Liver (tissue), 9 donors: ENCODE data around the gene TIAM2. TPM values are rescaled to one million over a fixed set of nuclear protein-coding genes. Genes with fewer than 3 reads are reported as not detected.

Experiments used
- DNase-seq: peaks from one replicate; pipeline ENCODE4 v3.0.0-alpha.2; 2017; ENCODE audit warnings: low spot score
- H3K27ac ChIP-seq, 2 donors: one replicate each; pipeline ENCODE4 v1.7.0; 2013; ENCODE audit warnings: inconsistent platforms in 2 of 2, low read length in 2 of 2, control low read depth in 1 of 2, low read depth in 1 of 2, mild to moderate bottlenecking in 1 of 2
- H3K27me3 ChIP-seq, 4 donors: one replicate each; pipeline versions ENCODE4 v1.6.1 to v1.7.0; 2013; ENCODE audit warnings: low read length in 3 of 4, inconsistent platforms in 1 of 4, mild to moderate bottlenecking in 1 of 4, moderate library complexity in 1 of 4; ENCODE audit not compliant: control insufficient read depth in 4 of 4, insufficient read depth in 4 of 4
- H3K36me3 ChIP-seq, 4 donors: one replicate each; pipeline versions ENCODE4 v1.6.1 to v1.7.0; 2013; ENCODE audit warnings: low read length in 3 of 4, mild to moderate bottlenecking in 3 of 4, low read depth in 1 of 4, moderate library complexity in 1 of 4; ENCODE audit not compliant: control insufficient read depth in 4 of 4, insufficient read depth in 3 of 4
- H3K4me1 ChIP-seq, 4 donors: one replicate each; pipeline versions ENCODE4 v1.6.1 to v1.7.0; 2013; ENCODE audit warnings: low read length in 3 of 4, mild to moderate bottlenecking in 3 of 4, moderate library complexity in 1 of 4; ENCODE audit not compliant: control insufficient read depth in 4 of 4, insufficient read depth in 4 of 4
- H3K4me3 ChIP-seq, 3 donors: one replicate each; pipeline versions ENCODE4 v1.6.1 to v1.7.0; 2013; ENCODE audit warnings: low read length in 3 of 3, control low read depth in 1 of 3, low read depth in 1 of 3, mild to moderate bottlenecking in 1 of 3
- H3K9ac ChIP-seq, 2 donors: one replicate each; pipeline ENCODE4 v1.7.0; 2013; ENCODE audit warnings: low read length in 2 of 2, mild to moderate bottlenecking in 2 of 2, moderate library complexity in 2 of 2, control low read depth in 1 of 2, low read depth in 1 of 2
- H3K9me3 ChIP-seq, 4 donors: one replicate each; pipeline versions ENCODE4 v1.6.1 to v1.7.0; 2013; ENCODE audit warnings: low read length in 3 of 4; ENCODE audit not compliant: control insufficient read depth in 4 of 4
- EGR1 ChIP-seq, 2 donors: IDR thresholded peaks; 2 replicates each; pipeline ENCODE4 v1.6.1; 2016 to 2018; ENCODE audit warnings: antibody characterized with exemption in 2 of 2, low read depth in 2 of 2
- FOXA1 ChIP-seq: IDR thresholded peaks from 2 replicates; pipeline ENCODE4 v1.6.1; 2016; ENCODE audit warnings: antibody characterized with exemption
- GABPA ChIP-seq, 2 donors: IDR thresholded peaks in 1 of 2; conservative IDR thresholded peaks in 1 of 2; 2 replicates each; pipeline ENCODE4 v1.6.1; 2016; ENCODE audit warnings: antibody characterized with exemption in 2 of 2, mild to moderate bottlenecking in 1 of 2, moderate library complexity in 1 of 2
- HNF4A ChIP-seq, 2 donors: conservative IDR thresholded peaks; 2 replicates each; pipeline ENCODE4 v1.6.1; 2016; ENCODE audit warnings: antibody characterized with exemption in 2 of 2, mild to moderate bottlenecking in 2 of 2
- HNF4G ChIP-seq: IDR thresholded peaks from 2 replicates; pipeline ENCODE4 v1.6.1; 2016; ENCODE audit warnings: antibody characterized with exemption
- JUND ChIP-seq, 2 donors: IDR thresholded peaks; 2 replicates each; pipeline ENCODE4 v1.6.1; 2016; ENCODE audit warnings: antibody characterized with exemption in 2 of 2
- NR2F2 ChIP-seq: IDR thresholded peaks from 2 replicates; pipeline ENCODE4 v1.6.1; 2016; ENCODE audit warnings: antibody characterized with exemption
- RAD21 ChIP-seq, 2 donors: IDR thresholded peaks; 2 replicates each; pipeline ENCODE4 v1.6.1; 2016; ENCODE audit warnings: antibody characterized with exemption in 2 of 2, mild to moderate bottlenecking in 2 of 2
- RXRA ChIP-seq, 2 donors: IDR thresholded peaks; 2 replicates each; pipeline ENCODE4 v1.6.1; 2017 to 2018; ENCODE audit warnings: antibody characterized with exemption in 2 of 2, mild to moderate bottlenecking in 1 of 2
- SP1 ChIP-seq: IDR thresholded peaks from 2 replicates; pipeline ENCODE4 v1.6.1; 2018; ENCODE audit warnings: antibody characterized with exemption, mild to moderate bottlenecking
- TAF1 ChIP-seq: conservative IDR thresholded peaks from 2 replicates; pipeline ENCODE4 v1.6.1; 2016; ENCODE audit warnings: antibody characterized with exemption, mild to moderate bottlenecking
- YY1 ChIP-seq: IDR thresholded peaks from 2 replicates; pipeline ENCODE4 v1.6.1; 2016; ENCODE audit warnings: antibody characterized with exemption, mild to moderate bottlenecking
- WGBS: extraction: QIAGEN DNeasy Blood & Tissue Kit; methylation state at CpG from one replicate; pipeline ENCODE4 v1.1.7; 2013; 5-methylcytosine and 5-hydroxymethylcytosine counted together
- polyA plus RNA-seq, 2 donors: library from polyadenylated mRNA; stranded (reverse) in 1 of 2; unstranded in 1 of 2; fragments of 200-250 nt in 1 of 2; fragments of >200 nt in 1 of 2; fragmentation: Nextera tagmentation in 1 of 2; extraction: Ambion mirVana in 1 of 2; gene quantifications; one replicate each; pipeline versions ENCODE4 v1.2.1 to v1.2.3, GENCODE V29; 2013 to 2015
- total RNA-seq, 2 donors: library from RNA; depleted of rRNA; stranded (reverse); fragments of >200 nt; gene quantifications; one replicate each; pipeline ENCODE4 v1.2.3, GENCODE V29; 2014
- TF ChIP-seq, protein P1 (sequence below): IDR thresholded peaks from 2 replicates; pipeline ENCODE4 v1.6.1; 2016; ENCODE audit warnings: antibody characterized with exemption
- TF ChIP-seq, protein P2 (sequence below): IDR thresholded peaks from 2 replicates; pipeline ENCODE4 v1.6.1; 2016; ENCODE audit warnings: antibody characterized with exemption, mild to moderate bottlenecking
- TF ChIP-seq, protein P3 (sequence below): IDR thresholded peaks from 2 replicates; pipeline ENCODE4 v1.6.1; 2016; ENCODE audit warnings: antibody characterized with exemption
- TF ChIP-seq, protein P4 (sequence below): IDR thresholded peaks from 2 replicates; pipeline ENCODE4 v1.6.1; 2016; ENCODE audit warnings: antibody characterized with exemption
- TF ChIP-seq, protein P5 (sequence below): fragments of 150-350 bp; IDR thresholded peaks from 2 replicates; pipeline ENCODE4 v1.5.1; 2017; ENCODE audit warnings: improper control_type of control experiment, low read depth, low read length; ENCODE audit not compliant: missing input control
- donor health status: healthy.
- donor health status: healthy.
- donor health status: healthy.
- donor health status: healthy.
- donor health status: healthy.

Gene TIAM2
- total and polyA plus RNA-seq, 4 donors = 0.62 to 3.7 (median 2.4) TPM

DNA sequence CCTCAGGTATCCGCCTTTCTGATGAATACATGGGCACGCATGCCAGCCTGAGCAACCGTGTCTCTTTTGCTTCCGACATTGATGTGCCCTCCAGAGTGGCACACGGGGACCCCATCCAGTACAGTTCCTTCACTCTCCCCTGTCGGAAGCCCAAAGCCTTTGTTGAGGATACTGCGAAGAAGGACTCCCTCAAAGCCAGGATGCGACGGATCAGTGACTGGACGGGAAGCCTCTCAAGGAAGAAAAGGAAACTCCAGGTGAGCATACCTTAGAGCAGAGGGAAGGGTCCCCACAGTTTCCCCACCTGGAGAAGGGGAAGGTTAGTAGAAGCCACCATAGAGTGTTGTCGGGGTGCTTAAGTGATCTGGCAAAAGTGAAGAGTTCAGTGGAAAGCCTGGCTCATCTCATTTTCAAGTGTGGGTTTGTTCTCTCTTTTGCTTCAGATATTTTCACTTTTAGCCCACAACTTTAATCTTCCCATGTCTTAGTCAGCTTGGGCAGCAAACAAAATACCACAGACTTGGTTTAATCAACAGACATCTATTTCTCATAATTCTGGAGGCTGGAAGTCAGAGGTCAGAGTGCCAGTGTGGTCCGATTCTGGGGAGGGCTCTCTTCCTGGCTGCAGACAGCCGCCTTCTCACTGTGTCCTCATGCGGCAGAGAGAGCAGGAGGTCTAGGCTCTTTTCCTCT lies 135.2 kb downstream of the TIAM2 start:
- H3K4me1 ChIP-seq = no peaks in the 10 kb centered on the region
- no peaks in the 10 kb centered on the region for H3K27me3 ChIP-seq
- TF ChIP-seq TAF1 = no peak
- TF ChIP-seq, protein P1, sequence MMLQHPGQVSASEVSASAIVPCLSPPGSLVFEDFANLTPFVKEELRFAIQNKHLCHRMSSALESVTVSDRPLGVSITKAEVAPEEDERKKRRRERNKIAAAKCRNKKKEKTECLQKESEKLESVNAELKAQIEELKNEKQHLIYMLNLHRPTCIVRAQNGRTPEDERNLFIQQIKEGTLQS = no peak
- no peak for TF ChIP-seq FOXA1
- TF ChIP-seq HNF4A (conservative IDR thresholded peaks at IDR 0.05) = no peak
- TF ChIP-seq, protein P2, sequence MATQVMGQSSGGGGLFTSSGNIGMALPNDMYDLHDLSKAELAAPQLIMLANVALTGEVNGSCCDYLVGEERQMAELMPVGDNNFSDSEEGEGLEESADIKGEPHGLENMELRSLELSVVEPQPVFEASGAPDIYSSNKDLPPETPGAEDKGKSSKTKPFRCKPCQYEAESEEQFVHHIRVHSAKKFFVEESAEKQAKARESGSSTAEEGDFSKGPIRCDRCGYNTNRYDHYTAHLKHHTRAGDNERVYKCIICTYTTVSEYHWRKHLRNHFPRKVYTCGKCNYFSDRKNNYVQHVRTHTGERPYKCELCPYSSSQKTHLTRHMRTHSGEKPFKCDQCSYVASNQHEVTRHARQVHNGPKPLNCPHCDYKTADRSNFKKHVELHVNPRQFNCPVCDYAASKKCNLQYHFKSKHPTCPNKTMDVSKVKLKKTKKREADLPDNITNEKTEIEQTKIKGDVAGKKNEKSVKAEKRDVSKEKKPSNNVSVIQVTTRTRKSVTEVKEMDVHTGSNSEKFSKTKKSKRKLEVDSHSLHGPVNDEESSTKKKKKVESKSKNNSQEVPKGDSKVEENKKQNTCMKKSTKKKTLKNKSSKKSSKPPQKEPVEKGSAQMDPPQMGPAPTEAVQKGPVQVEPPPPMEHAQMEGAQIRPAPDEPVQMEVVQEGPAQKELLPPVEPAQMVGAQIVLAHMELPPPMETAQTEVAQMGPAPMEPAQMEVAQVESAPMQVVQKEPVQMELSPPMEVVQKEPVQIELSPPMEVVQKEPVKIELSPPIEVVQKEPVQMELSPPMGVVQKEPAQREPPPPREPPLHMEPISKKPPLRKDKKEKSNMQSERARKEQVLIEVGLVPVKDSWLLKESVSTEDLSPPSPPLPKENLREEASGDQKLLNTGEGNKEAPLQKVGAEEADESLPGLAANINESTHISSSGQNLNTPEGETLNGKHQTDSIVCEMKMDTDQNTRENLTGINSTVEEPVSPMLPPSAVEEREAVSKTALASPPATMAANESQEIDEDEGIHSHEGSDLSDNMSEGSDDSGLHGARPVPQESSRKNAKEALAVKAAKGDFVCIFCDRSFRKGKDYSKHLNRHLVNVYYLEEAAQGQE = no peak
- no peak for TF ChIP-seq HNF4G
- no peak for TF ChIP-seq NR2F2
- no peak for TF ChIP-seq RAD21 (IDR thresholded peaks at IDR 0.05)
- TF ChIP-seq YY1 = no peak
- no peak for TF ChIP-seq RXRA (IDR thresholded peaks at IDR 0.05)
- TF ChIP-seq, protein P3, sequence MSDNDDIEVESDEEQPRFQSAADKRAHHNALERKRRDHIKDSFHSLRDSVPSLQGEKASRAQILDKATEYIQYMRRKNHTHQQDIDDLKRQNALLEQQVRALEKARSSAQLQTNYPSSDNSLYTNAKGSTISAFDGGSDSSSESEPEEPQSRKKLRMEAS = no peak
- TF ChIP-seq, protein P4, sequence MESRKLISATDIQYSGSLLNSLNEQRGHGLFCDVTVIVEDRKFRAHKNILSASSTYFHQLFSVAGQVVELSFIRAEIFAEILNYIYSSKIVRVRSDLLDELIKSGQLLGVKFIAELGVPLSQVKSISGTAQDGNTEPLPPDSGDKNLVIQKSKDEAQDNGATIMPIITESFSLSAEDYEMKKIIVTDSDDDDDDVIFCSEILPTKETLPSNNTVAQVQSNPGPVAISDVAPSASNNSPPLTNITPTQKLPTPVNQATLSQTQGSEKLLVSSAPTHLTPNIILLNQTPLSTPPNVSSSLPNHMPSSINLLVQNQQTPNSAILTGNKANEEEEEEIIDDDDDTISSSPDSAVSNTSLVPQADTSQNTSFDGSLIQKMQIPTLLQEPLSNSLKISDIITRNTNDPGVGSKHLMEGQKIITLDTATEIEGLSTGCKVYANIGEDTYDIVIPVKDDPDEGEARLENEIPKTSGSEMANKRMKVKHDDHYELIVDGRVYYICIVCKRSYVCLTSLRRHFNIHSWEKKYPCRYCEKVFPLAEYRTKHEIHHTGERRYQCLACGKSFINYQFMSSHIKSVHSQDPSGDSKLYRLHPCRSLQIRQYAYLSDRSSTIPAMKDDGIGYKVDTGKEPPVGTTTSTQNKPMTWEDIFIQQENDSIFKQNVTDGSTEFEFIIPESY = no peak
- TF ChIP-seq, protein P5, sequence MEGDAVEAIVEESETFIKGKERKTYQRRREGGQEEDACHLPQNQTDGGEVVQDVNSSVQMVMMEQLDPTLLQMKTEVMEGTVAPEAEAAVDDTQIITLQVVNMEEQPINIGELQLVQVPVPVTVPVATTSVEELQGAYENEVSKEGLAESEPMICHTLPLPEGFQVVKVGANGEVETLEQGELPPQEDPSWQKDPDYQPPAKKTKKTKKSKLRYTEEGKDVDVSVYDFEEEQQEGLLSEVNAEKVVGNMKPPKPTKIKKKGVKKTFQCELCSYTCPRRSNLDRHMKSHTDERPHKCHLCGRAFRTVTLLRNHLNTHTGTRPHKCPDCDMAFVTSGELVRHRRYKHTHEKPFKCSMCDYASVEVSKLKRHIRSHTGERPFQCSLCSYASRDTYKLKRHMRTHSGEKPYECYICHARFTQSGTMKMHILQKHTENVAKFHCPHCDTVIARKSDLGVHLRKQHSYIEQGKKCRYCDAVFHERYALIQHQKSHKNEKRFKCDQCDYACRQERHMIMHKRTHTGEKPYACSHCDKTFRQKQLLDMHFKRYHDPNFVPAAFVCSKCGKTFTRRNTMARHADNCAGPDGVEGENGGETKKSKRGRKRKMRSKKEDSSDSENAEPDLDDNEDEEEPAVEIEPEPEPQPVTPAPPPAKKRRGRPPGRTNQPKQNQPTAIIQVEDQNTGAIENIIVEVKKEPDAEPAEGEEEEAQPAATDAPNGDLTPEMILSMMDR = no peak
- no peaks in the 10 kb centered on the region for H3K36me3 ChIP-seq
- no peak overlapping the region for H3K4me3 ChIP-seq
- H3K9ac ChIP-seq = no peak overlapping the region
- no peak for DNase-seq
- 91% methylated on average over 14 of the region's 14 CpGs for WGBS
- H3K27ac ChIP-seq = no peak overlapping the region
- no peaks in the 10 kb centered on the region for H3K9me3 ChIP-seq

DNA sequence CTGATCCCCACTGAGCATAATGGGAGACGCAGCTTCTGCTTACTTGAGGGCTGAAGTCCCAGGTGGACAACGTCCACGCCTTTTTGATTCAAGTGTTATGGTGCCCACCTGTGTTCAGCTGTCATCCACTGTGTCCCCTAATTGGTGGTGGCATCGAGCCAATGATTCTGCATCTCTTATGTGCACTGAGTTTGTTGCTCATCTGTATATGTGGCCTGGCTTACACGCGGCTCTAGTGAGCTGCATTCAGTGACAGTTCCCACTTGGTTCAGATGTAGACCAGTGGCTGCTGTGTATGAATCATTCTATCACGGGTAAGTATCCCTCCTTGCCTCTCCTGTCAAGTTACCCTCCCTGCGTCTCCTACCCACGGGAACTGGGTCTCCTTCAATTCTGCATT lies 137.5 kb downstream of the TIAM2 start:
- WGBS = 88% methylated on average over 9 of the region's 9 CpGs
- Histone ChIP-seq H3K36me3 (no peaks in the 10 kb centered on the region), H3K9ac (no peak overlapping the region), H3K4me3 (no peak overlapping the region), H3K9me3 (no peaks in the 10 kb centered on the region), H3K4me1 (no peaks in the 10 kb centered on the region), H3K27ac (no peak overlapping the region), H3K27me3 (no peaks in the 10 kb centered on the region)
- DNase-seq = no peak
- TF ChIP-seq GABPA (IDR thresholded peaks at IDR 0.05 in 1 of 2, conservative IDR thresholded peaks at IDR 0.05 in 1 of 2) (no peak), JUND (IDR thresholded peaks at IDR 0.05) (no peak), TAF1 (no peak), HNF4G (no peak), RAD21 (IDR thresholded peaks at IDR 0.05) (no peak), NR2F2 (no peak), HNF4A (conservative IDR thresholded peaks at IDR 0.05) (no peak), RXRA (IDR thresholded peaks at IDR 0.05) (no peak), SP1 (no peak), YY1 (no peak), EGR1 (IDR thresholded peaks at IDR 0.05; ENCODE audit: low read depth in 2 of 2) (no peak)
- TF ChIP-seq, protein P1 = no peak
- TF ChIP-seq, protein P5 = no peak
- TF ChIP-seq, protein P3 = no peak
